ENCODE data around the gene CAB39. TPM values are rescaled to one million over a fixed set of nuclear protein-coding genes. Genes with fewer than 3 reads are reported as not detected.

CAB39 gene
- polyA plus RNA-seq, 1 donor from 2014 or later = 118 TPM

DNA sequence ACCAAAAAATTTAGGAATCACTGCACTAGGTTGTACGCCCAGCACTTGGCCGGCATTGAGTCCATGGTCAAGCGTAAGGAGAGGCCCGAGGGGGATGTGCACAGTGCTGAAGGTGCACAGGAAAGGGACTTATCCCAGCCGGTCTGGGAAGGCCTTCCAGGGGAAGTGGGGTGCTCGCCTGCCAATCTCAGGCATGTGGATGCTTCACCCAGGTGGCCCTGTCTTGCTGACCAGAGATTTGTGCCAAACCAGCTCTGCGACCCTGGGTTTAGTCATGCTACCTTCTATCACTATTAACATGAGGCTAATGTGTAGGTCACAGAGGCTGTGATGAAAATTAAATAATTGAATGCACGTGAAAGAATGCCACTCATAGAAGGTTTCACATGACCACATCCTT, 150.4 kb downstream of the CAB39 start:
- Histone ChIP-seq H3K9ac (ENCODE audit: low read length) (no peak overlapping the region), H3K27me3 (ENCODE audit: insufficient read depth, low read depth, low read length) (no peaks in the 10 kb centered on the region), H3K9me2 (ENCODE audit: insufficient read depth, low read length) (no peaks in the 10 kb centered on the region), H3K9me3 (ENCODE audit: low read length) (no peaks in the 10 kb centered on the region), H2AFZ (ENCODE audit: low read depth, low read length) (no peak overlapping the region), H4K20me1 (ENCODE audit: insufficient read depth) (no peaks in the 10 kb centered on the region), H3K79me2 (replicated peaks; ENCODE audit: insufficient read depth, low read length) (peaks cover 25% of the 10 kb centered on the region), H3K27ac (ENCODE audit: low read length) (no peak overlapping the region), H3K36me3 (ENCODE audit: insufficient read depth, low read length) (no peaks in the 10 kb centered on the region), H3F3A (ENCODE audit: insufficient read depth, low read length, poor library complexity, severe bottlenecking) (no peaks in the 10 kb centered on the region), H3K4me3 (ENCODE audit: low read length) (no peak overlapping the region), H3K4me2 (ENCODE audit: low read length) (no peak overlapping the region)
- TF ChIP-seq RAD21 (conservative IDR thresholded peaks at IDR 0.05) (no peak), EP300 (conservative IDR thresholded peaks at IDR 0.05; ENCODE audit: poor library complexity, severe bottlenecking) (no peak), POLR2AphosphoS5 (IDR thresholded peaks at IDR 0.05) (no peak), TAF1 (IDR thresholded peaks at IDR 0.05; ENCODE audit: low read depth) (no peak), SMC3 (conservative IDR thresholded peaks at IDR 0.05; ENCODE audit: poor library complexity) (no peak)
- TF ChIP-seq, protein P1, sequence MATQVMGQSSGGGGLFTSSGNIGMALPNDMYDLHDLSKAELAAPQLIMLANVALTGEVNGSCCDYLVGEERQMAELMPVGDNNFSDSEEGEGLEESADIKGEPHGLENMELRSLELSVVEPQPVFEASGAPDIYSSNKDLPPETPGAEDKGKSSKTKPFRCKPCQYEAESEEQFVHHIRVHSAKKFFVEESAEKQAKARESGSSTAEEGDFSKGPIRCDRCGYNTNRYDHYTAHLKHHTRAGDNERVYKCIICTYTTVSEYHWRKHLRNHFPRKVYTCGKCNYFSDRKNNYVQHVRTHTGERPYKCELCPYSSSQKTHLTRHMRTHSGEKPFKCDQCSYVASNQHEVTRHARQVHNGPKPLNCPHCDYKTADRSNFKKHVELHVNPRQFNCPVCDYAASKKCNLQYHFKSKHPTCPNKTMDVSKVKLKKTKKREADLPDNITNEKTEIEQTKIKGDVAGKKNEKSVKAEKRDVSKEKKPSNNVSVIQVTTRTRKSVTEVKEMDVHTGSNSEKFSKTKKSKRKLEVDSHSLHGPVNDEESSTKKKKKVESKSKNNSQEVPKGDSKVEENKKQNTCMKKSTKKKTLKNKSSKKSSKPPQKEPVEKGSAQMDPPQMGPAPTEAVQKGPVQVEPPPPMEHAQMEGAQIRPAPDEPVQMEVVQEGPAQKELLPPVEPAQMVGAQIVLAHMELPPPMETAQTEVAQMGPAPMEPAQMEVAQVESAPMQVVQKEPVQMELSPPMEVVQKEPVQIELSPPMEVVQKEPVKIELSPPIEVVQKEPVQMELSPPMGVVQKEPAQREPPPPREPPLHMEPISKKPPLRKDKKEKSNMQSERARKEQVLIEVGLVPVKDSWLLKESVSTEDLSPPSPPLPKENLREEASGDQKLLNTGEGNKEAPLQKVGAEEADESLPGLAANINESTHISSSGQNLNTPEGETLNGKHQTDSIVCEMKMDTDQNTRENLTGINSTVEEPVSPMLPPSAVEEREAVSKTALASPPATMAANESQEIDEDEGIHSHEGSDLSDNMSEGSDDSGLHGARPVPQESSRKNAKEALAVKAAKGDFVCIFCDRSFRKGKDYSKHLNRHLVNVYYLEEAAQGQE (IDR thresholded peaks at IDR 0.05; ENCODE audit: borderline replicate concordance) = no peak

DNA sequence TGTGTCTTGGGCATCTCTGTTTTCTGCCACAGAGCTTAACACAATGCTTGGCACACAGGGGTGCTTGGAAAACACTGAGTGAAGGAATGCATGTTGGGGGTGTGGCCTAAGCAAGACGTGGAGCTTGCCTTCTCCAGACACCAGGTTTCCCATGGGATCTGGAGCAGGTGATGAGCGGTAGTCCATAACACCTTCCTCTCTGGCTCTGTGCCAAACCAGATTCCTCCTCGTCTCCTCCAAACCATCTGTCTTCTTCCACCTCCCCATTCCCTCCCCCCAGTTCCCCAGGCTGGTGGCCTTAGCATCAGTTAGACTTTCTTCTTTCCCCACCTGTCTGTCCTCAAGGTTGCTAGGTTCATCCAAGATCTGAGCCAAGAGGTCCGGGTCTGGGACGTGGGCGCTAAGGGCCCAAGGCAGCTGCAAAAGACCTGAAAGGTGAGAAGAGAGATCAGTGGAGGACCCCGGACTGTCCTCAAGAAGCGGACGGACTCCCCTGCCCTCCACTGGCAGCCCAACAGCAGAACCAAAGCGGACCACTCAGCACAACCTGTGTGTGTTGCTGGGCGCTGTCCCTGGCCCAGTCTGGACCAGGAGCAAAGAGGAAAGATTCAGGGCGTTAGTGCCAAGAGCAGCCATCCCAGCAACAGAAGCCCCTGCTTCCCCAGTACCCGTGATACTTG, 150.9 kb downstream of the CAB39 start:
- Histone ChIP-seq H3F3A (ENCODE audit: insufficient read depth, low read length, poor library complexity, severe bottlenecking) (no peaks in the 10 kb centered on the region), H3K27me3 (ENCODE audit: insufficient read depth, low read depth, low read length) (no peaks in the 10 kb centered on the region), H4K20me1 (ENCODE audit: insufficient read depth) (no peaks in the 10 kb centered on the region), H3K79me2 (replicated peaks; ENCODE audit: insufficient read depth, low read length) (peaks cover 30% of the 10 kb centered on the region), H3K27ac (ENCODE audit: low read length) (peak overlapping the region; percentile 73), H3K9ac (ENCODE audit: low read length) (peak overlapping the region; percentile 94), H2AFZ (ENCODE audit: low read depth, low read length) (no peak overlapping the region), H3K4me3 (ENCODE audit: low read length) (no peak overlapping the region), H3K36me3 (ENCODE audit: insufficient read depth, low read length) (no peaks in the 10 kb centered on the region), H3K4me2 (ENCODE audit: low read length) (no peak overlapping the region), H3K9me2 (ENCODE audit: insufficient read depth, low read length) (no peaks in the 10 kb centered on the region), H3K9me3 (ENCODE audit: low read length) (no peaks in the 10 kb centered on the region)
- TF ChIP-seq SMC3 (conservative IDR thresholded peaks at IDR 0.05; ENCODE audit: poor library complexity) (no peak), POLR2AphosphoS5 (IDR thresholded peaks at IDR 0.05) (no peak), RAD21 (conservative IDR thresholded peaks at IDR 0.05) (no peak), EZH2 (IDR thresholded peaks at IDR 0.05; ENCODE audit: borderline replicate concordance, insufficient read depth, low read length, poor library complexity, severe bottlenecking) (no peak), MXI1 (conservative IDR thresholded peaks at IDR 0.05; ENCODE audit: poor library complexity, severe bottlenecking) (no peak), TAF1 (IDR thresholded peaks at IDR 0.05; ENCODE audit: low read depth) (no peak), EP300 (conservative IDR thresholded peaks at IDR 0.05; ENCODE audit: poor library complexity, severe bottlenecking) (no peak)
- TF ChIP-seq, protein P2, sequence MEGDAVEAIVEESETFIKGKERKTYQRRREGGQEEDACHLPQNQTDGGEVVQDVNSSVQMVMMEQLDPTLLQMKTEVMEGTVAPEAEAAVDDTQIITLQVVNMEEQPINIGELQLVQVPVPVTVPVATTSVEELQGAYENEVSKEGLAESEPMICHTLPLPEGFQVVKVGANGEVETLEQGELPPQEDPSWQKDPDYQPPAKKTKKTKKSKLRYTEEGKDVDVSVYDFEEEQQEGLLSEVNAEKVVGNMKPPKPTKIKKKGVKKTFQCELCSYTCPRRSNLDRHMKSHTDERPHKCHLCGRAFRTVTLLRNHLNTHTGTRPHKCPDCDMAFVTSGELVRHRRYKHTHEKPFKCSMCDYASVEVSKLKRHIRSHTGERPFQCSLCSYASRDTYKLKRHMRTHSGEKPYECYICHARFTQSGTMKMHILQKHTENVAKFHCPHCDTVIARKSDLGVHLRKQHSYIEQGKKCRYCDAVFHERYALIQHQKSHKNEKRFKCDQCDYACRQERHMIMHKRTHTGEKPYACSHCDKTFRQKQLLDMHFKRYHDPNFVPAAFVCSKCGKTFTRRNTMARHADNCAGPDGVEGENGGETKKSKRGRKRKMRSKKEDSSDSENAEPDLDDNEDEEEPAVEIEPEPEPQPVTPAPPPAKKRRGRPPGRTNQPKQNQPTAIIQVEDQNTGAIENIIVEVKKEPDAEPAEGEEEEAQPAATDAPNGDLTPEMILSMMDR (IDR thresholded peaks at IDR 0.05; ENCODE audit: poor library complexity, severe bottlenecking) = no peak
- TF ChIP-seq, protein P1 (IDR thresholded peaks at IDR 0.05; ENCODE audit: borderline replicate concordance) = no peak

Data from neural cell (in vitro differentiated cells).